GM18505 (cell line): Measurements from ENCODE around the gene KRTDAP.
A peak's percentile ranks its signal among the peaks of the same experiment; 100 is the strongest.
"Not testable (repeated sequence)": the region's sequence is repeated elsewhere in the genome, so short reads cannot be mapped to it uniquely, and the experiment has no call there.

Experiments used
- ATAC-seq: cut with Tn5 transposase; IDR thresholded peaks from one replicate; pipeline ENCODE4 v1.9.1; 2021; ENCODE audit not compliant: unreplicated experiment
- POLR2A ChIP-seq: IDR thresholded peaks from 4 replicates; pipeline ENCODE4 v1.6.1; 2011; ENCODE audit warnings: borderline replicate concordance; ENCODE audit not compliant: insufficient read depth, insufficient read length; ENCODE audit errors: extremely low read depth

KRTDAP gene

DNA sequence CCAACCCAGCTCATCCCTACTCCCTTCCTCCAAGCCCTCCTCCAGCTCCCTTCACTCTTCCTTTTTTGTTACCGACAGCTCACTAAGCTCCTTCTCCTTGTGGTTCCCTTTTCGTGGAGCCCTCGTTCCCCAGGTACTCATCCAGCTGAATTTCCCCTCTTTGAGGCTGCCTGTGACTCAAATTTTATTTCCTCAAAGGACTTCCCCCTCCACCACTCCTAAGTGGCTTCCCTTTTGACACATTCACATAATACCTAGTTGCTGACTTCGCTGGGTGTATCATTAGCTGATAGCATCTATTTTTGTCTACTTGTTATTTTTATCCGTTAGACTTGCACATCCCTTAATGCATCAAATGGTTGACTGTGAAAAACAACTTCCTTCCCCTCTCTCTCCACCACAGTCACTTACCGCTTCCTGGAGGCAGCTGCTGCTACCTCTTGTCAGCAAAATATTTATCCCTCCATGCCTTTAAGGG, 27.7 kb downstream of the KRTDAP start:
- no peak for TF ChIP-seq POLR2A
- peak; percentile 60 for ATAC-seq

DNA sequence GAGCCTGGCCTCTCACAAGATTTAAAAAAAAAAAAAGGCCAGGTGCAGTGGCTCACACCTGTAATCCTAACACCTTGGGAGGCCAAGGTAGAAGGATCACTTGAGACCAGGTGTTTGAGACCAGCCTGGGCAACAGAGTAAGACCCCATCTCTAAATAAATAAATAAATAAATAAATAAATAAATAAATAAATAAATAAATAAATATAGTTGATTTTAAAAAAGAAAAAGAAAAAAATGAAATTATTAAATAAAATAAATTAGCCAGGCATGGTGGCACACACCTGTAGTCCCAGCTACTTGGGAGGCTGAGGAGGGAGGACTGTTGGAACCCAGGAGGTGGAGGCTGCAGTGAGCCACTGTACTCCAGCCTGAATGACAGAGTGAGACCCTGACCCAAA, 28.5 kb downstream of the KRTDAP start:
- ATAC-seq = not testable (repeated sequence)

DNA sequence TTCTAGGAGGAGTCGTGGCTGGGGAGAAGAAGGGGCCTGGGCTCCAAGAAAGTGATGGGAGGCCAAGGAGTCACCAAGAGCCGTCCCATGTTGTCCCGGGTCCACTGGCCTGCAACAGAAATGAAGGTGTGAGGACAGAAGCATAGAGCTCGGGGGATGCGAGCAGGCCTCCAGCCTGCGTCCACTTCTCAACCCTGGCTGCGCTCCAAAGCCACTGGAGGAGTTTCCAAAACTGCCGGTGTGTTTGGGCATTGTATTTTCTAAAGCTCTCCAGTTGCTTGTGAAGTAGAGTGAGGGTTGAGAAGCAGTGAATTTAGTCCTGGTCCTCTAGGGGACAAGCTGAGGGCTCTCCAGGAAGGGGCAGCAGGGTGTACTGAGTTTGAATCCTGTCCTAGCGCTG, 29.2 kb downstream of the KRTDAP start:
- no peak for ATAC-seq
- TF ChIP-seq POLR2A = no peak

DNA sequence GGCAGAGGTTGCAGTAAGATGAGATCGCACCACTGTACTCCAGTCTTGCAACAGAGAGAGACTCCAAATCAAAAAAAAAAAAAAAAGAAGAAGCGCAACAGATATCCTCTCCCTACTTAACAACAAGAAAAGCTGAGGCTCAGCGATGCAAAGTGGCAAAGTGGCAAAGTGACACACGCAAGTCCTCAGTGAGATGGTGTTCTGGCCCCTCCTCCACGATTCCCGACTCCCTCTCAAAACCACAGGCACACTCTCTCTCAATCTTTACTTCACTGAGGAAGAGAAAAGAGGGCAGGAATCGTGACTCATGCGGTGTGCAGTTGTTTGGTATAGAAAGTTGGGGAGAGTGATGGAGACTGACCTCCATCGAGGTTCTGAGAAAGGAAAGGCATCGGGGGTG, 29.7 kb downstream of the KRTDAP start:
- ATAC-seq = no peak
- TF ChIP-seq POLR2A = no peak

DNA sequence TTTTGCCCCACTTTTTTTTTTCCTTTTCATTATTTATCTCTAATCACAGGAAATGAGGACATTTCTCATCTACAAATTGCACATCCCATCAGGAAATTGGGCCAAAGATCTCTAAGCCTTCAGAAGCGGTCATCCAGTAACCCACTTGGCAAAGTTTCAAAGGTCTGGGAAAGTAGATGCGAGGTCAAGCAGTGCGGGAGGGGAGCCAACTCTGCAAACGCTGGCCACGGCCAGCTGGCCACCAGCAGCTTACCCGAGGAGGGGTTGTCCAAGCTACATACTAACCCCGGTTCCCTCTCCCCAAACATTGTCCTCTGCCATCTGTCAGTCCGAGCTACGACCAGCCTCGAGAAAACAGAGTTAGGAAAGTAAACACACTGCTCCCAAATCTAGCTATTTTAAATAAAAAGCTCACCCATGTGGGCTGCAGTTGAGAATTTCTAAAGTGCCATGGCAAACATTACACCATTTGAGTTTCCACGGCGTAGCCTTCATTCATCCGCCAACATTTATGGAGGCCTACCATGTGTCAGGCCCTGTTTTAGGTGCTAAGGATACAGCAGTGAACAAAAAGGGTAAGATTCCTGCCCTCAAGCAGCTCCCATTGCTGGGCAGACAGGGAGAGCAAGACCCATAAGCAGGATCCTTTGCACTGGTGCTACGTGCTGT, 30.7 kb downstream of the KRTDAP start:
- no peak for TF ChIP-seq POLR2A
- ATAC-seq = no peak

DNA sequence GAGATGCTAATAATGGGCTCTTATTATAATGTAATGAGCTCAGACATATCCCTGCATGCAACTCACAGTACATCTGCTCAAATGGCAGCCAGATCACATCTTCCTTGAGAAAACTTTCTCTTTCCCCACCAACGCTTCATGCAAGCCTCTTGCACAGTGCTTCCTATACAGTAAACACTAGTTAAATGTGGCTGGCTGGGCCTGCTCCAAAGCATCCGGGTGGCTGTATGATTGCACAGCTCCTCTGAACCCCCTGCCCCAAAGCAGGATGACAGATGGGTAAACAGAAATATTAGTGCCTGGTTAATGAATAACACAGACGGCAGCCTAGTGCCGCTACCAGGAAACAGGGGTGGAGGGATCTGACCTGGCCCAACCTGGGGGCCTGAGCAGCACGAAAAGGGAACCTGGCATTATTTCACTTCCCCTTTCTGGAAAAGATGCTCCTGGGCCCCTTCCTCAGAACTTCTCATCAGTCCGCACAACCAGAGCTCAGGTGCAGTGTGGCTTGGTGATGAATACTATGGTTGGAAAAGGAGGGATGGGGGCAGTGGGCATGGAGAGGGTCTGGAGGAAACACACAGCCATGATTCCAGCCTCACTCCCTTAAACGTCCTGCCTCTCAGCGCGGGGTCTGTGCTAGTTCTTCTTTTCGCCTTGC, 31.4 kb downstream of the KRTDAP start:
- TF ChIP-seq POLR2A = peak; percentile 38
- no peak for ATAC-seq

DNA sequence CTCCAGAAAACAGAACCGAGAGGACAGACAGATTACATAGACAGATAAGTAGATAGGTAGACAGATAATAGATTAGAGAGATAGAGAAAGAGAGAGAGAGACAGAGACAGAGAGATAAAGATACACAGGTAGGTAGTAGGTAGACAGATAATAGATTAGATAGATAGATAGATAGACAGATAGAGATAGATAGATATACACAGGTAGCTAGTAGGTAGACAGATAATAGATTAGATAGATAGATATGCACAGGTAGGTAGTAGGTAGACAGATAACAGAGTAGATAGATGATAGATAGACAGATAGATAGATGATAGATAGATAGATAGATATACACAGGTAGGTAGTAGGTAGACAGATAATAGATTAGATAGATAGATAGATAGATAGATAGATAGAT, 32.1 kb downstream of the KRTDAP start:
- TF ChIP-seq POLR2A = no peak
- no peak for ATAC-seq

DNA sequence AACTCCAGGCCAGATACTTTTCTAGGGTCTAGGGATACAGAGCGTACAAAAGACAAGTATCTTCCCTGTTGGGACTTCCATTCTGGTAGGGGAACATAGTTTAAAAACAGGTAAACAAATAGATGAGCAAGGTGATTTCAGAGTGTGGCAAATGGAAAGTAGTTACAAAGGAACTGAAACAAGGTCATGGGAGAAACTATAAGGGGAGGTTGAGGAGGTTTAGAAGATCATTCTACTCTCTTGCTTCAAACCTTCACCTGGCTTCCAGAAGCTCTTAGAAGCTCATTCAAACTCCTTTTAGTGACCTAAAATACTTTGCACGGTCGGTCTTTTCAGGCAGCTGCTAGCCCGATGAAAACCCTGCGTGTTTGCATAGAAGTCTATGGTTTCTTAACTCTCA, 33.1 kb downstream of the KRTDAP start:
- peak; percentile 44 for TF ChIP-seq POLR2A
- no peak for ATAC-seq

DNA sequence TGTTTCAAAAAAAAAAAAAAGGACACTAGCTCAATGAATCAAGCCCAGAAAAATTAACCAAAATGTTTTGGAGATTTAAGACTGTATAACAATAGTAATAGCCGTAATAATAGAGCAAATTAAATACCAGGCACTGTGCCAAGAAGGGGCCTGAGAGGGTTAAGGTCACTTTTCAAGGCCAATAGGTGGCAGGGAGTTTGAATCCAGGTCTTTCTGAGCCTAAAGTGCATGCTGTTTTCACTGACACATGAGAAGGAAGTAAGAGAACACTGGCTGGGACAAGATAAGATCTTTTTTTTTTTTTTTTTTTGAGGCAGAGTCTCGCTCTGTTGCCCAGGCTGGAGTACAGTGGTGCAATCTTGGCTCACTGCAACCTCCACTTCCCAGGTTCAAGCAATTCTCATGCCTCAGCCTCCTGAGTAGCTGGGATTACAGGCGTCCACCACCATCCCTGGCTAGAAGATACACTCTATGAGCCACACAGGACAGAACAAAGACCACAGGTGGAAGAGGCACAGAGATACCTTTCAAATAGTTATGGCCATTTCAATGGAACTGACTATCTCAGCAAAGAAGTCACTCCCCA, 34.6 kb downstream of the KRTDAP start:
- no peak for ATAC-seq
- no peak for TF ChIP-seq POLR2A

DNA sequence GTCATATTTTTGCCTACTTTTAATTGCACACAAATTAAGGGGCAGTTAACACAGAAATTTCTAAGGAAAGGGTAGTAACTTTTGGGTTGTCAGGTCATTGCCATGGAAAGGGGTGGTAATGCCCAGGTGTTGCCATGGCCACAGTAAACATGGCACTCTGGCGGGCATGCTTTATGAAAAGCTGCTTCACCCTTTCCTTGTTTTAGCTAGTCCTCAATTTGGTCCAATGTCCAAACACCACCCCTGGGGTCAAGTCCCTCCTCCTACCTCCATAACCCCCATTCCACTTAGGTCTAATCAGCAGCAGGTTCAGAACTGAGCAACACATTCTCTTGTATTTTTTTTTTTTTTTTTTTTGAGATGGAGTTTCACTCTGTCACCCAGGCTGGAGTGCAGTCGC, 35.6 kb downstream of the KRTDAP start:
- TF ChIP-seq POLR2A = no peak
- ATAC-seq = no peak

DNA sequence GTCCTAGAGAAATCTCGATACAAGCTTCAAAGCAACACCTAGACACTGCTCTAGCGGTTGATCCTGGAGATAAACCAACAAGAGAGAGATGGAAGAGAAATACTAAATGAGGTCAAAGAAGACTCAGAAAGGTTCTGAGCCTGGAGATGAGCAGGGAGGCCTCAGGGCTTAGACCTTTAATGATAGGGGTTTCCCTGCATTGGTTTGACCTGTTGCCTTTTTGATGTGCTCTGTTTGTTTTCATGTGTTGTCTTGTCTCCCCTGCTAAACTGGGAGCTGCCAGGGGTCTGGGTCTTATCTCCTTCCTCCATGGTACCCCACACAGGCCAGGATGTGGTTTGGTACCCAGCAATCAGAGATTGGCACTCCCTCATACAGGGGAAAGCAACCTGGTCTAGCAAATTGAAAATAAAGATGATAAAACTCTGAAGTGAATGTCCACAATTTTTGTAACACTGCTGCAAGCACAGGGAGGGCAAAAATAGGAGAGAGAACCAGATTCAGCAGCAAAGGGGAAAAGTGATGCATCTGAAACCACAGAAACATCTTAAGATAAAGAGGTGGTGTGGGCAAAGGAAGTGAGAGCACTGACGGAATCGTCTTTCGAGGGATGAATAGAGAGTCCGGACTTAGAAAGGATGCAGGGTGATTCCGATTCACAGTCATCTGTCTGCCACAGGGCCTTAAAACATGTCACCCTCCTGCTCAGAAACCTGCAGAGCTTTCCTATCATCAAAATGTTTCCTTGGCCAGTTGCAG, 38.7 kb downstream of the KRTDAP start:
- no peak for TF ChIP-seq POLR2A
- ATAC-seq = no peak

DNA sequence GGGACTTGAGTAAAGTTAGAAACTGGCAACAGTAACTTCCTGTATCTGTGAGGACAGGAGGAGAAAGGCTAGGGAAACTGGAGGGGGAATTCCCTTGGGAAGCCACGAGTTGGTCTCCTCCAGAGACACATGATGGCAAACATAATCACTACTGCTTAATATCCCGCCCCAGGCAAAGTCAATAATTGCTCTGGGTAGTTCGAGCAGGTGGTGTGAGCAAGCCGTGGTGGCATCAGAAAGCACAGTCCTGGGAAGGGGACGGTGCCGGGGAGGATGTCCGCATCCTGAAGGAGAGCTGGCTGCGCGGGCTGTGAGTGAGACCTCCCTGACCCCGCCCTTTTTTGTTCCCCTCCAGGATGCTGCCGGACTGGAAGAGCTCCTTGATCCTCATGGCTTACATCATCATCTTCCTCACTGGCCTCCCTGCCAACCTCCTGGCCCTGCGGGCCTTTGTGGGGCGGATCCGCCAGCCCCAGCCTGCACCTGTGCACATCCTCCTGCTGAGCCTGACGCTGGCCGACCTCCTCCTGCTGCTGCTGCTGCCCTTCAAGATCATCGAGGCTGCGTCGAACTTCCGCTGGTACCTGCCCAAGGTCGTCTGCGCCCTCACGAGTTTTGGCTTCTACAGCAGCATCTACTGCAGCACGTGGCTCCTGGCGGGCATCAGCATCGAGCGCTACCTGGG, 40.8 kb downstream of the KRTDAP start:
- ATAC-seq = no peak
- no peak for TF ChIP-seq POLR2A
